HepG2 (cell line): ENCODE measurements around the gene NDRG3. TPM values are rescaled to one million over a fixed set of nuclear protein-coding genes. Genes with fewer than 3 reads are reported as not detected.

Experiments
- ARNT2 ChIP-seq: sonication (generic); formaldehyde crosslinking; IDR thresholded peaks from 2 replicates; pipeline ENCODE4 v1.8.0; 2022; ENCODE audit warnings: mild to moderate bottlenecking, low read depth, missing genetic modification reagents, moderate library complexity
- ATF5 ChIP-seq: sonication (generic); formaldehyde crosslinking; IDR thresholded peaks from 2 replicates; pipeline ENCODE4 v1.4.0; 2020; ENCODE audit warnings: mild to moderate bottlenecking, low read depth, missing genetic modification reagents
- CENPBD1 ChIP-seq: sonication (generic); formaldehyde crosslinking; IDR thresholded peaks from 2 replicates; pipeline ENCODE4 v1.8.0; 2022; ENCODE audit warnings: missing genetic modification reagents, low read depth, mild to moderate bottlenecking, borderline replicate concordance
- FOXO4 ChIP-seq: sonication (generic); formaldehyde crosslinking; conservative IDR thresholded peaks from 2 replicates; pipeline ENCODE4 v1.8.1; 2023; ENCODE audit warnings: missing genetic modification reagents
- HCFC1 ChIP-seq: fragments of 150-350 bp; IDR thresholded peaks from 2 replicates; pipeline ENCODE4 v1.6.1; 2014; ENCODE audit warnings: low read depth, low read length
- HOXA5 ChIP-seq: sonication (generic); formaldehyde crosslinking; IDR thresholded peaks from 2 replicates; pipeline ENCODE4 v1.4.0; 2020; ENCODE audit warnings: missing genetic modification reagents
- KDM4B ChIP-seq: sonication (generic); formaldehyde crosslinking; IDR thresholded peaks from 2 replicates; pipeline ENCODE4 v1.4.0; 2020; ENCODE audit warnings: missing genetic modification reagents
- KDM6A ChIP-seq: IDR thresholded peaks from 2 replicates; pipeline ENCODE4 v1.6.1; 2016; ENCODE audit warnings: low read depth
- MAF1 ChIP-seq: sonication (generic); formaldehyde crosslinking; IDR thresholded peaks from 2 replicates; pipeline ENCODE4 v1.5.0; 2020; ENCODE audit warnings: missing genetic modification reagents, borderline replicate concordance
- MAFG ChIP-seq: sonication (generic); formaldehyde crosslinking; IDR thresholded peaks from 2 replicates; pipeline ENCODE4 v1.5.1; 2020; ENCODE audit warnings: mild to moderate bottlenecking, missing genetic modification reagents
- MED1 ChIP-seq: sonication (generic); formaldehyde crosslinking; IDR thresholded peaks from 2 replicates; pipeline ENCODE4 v1.4.0; 2020; ENCODE audit warnings: missing genetic modification reagents
- MYC ChIP-seq: sonication (generic); formaldehyde crosslinking; IDR thresholded peaks from 2 replicates; pipeline ENCODE4 v1.9.0; 2021; ENCODE audit warnings: missing genetic modification reagents, borderline replicate concordance
- NONO ChIP-seq, 2 experiments: fragments of 450-650 bp in 1 of 2; sonication (generic) in 1 of 2; formaldehyde crosslinking in 1 of 2; IDR thresholded peaks in 1 of 2; conservative IDR thresholded peaks in 1 of 2; 2 replicates each; pipeline versions ENCODE4 v1.6.1 to v1.8.0; 2017 to 2022; ENCODE audit warnings: mild to moderate bottlenecking in 1 of 2, missing genetic modification reagents in 1 of 2, moderate library complexity in 1 of 2
- POLR2A ChIP-seq, 2 experiments: IDR thresholded peaks; 2 replicates each; pipeline ENCODE4 v1.6.1; 2011; ENCODE audit warnings: low read depth in 2 of 2, low read length in 2 of 2, mild to moderate bottlenecking in 1 of 2, moderate library complexity in 1 of 2; ENCODE audit not compliant: insufficient read depth in 1 of 2
- PPARG ChIP-seq: conservative IDR thresholded peaks from 2 replicates; pipeline ENCODE4 v1.6.1; 2016; ENCODE audit warnings: missing biosample characterization, missing genetic modification reagents
- RBFOX2 ChIP-seq: fragments of 200-400 bp; formaldehyde crosslinking; IDR thresholded peaks from 2 replicates; pipeline ENCODE4 v1.6.1; 2017; ENCODE audit warnings: low read depth, mild to moderate bottlenecking, low read length
- RXRB ChIP-seq: IDR thresholded peaks from 2 replicates; pipeline ENCODE4 v1.6.1; 2016; ENCODE audit warnings: borderline replicate concordance, missing genetic modification reagents, missing compliant biosample characterization
- TMF1 ChIP-seq: sonication (generic); formaldehyde crosslinking; IDR thresholded peaks from 2 replicates; pipeline ENCODE4 v1.8.1; 2022; ENCODE audit warnings: low read depth, missing genetic modification reagents
- U2AF1 ChIP-seq: fragments of 200-400 bp; formaldehyde crosslinking; optimal IDR thresholded peaks from 2 replicates; pipeline ENCODE3; 2017; ENCODE audit warnings: mild to moderate bottlenecking, low read depth, low read length
- ZMYM2 ChIP-seq: sonication (generic); formaldehyde crosslinking; IDR thresholded peaks from 2 replicates; pipeline ENCODE4 v1.8.0; 2022; ENCODE audit warnings: mild to moderate bottlenecking, missing genetic modification reagents
- ZNF10 ChIP-seq: sonication (generic); formaldehyde crosslinking; IDR thresholded peaks from 2 replicates; pipeline ENCODE4 v1.4.0; 2020; ENCODE audit warnings: mild to moderate bottlenecking, low read depth, missing genetic modification reagents, borderline replicate concordance
- ZNF160 ChIP-seq: sonication (generic); formaldehyde crosslinking; IDR thresholded peaks from 2 replicates; pipeline ENCODE4 v1.8.0; 2022; ENCODE audit warnings: mild to moderate bottlenecking, inconsistent platforms, missing genetic modification reagents
- ZNF296 ChIP-seq: sonication (generic); formaldehyde crosslinking; conservative IDR thresholded peaks from 2 replicates; pipeline ENCODE4 v1.5.0; 2020; ENCODE audit warnings: mild to moderate bottlenecking, missing genetic modification reagents
- ZNF552 ChIP-seq: sonication (generic); formaldehyde crosslinking; IDR thresholded peaks from 2 replicates; pipeline ENCODE4 v1.9.0; 2022; ENCODE audit warnings: missing genetic modification reagents, mild to moderate bottlenecking, borderline replicate concordance
- ZNF83 ChIP-seq: sonication (generic); formaldehyde crosslinking; IDR thresholded peaks from 2 replicates; pipeline ENCODE4 v1.4.0; 2020; ENCODE audit warnings: missing genetic modification reagents, mild to moderate bottlenecking, borderline replicate concordance
- ZZZ3 ChIP-seq: sonication (generic); formaldehyde crosslinking; IDR thresholded peaks from 2 replicates; pipeline ENCODE4 v1.4.0; 2020; ENCODE audit warnings: missing genetic modification reagents, mild to moderate bottlenecking, borderline replicate concordance
- polyA plus RNA-seq, 8 experiments: library from polyadenylated mRNA; depleted of rRNA in 3 of 8; stranded (reverse) in 7 of 8; unstranded in 1 of 8; fragments of >200 nt; fragmentation: Illumina TruSeq in 4 of 8; extraction: Trizol in 4 of 8; gene quantifications; 2 replicates each; pipeline versions ENCODE4 v1.2.1 to v1.2.3, GENCODE V29; 2011 to 2016; ENCODE audit warnings: low read depth in 4 of 8, missing spikeins in 1 of 8, mixed read lengths in 1 of 8; ENCODE audit not compliant: insufficient read depth in 1 of 8
- total RNA-seq, 5 experiments: library from RNA; depleted of rRNA; stranded (reverse); fragments of >200 nt; fragmentation: Illumina TruSeq; extraction: Trizol; gene quantifications; 2 replicates each; pipeline ENCODE4 v1.2.3, GENCODE V29; 2016; ENCODE audit warnings: low read depth in 1 of 5
- TF ChIP-seq, protein P1 (sequence below): sonication (generic); formaldehyde crosslinking; IDR thresholded peaks from 2 replicates; pipeline ENCODE4 v1.5.1; 2020; ENCODE audit warnings: missing genetic modification reagents, mild to moderate bottlenecking, borderline replicate concordance

NDRG3 gene
- total and polyA plus RNA-seq, 2 of the 13 experiments (the other 11 are each of a cell fraction or from before 2014, with no cell fraction given) = 36.0 to 40.5 TPM

DNA sequence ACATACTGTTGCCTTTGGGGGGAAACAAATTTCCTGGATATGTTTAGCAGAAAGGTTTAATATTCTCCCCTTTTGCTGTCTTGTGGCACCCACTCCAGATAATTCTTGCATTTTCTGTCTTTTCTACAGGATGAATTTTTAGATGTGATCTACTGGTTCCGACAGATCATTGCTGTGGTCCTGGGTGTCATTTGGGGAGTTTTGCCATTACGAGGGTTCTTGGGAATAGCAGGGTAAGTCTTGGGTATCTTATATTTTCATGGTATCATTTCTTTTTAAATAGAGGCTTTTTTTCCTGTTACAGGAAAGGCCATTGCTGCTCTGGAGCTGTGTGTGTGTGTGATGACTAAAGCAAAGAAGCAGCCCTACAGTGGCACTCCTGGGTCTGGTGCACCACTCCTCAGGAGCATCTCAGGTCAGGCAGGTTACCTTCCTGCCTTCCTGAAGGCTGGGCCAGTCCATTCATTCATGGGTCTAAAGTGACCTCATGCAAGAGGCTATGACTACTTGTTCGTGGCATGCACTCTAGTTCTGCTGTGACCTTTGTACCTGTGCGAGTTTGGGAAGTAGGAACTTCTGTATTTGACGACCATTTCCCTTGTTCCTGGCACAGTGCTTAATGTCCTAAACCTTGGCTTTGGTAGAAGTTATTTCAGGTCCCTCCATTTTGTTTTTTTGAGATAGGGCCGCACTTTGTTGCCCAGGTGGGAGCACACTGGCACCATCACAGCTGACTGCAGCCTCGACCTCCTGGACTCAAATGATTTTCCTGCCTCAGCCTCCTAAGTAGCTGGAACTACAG lies 138.1 kb downstream of the NDRG3 start (continued):
- TF ChIP-seq NONO (IDR thresholded peaks at IDR 0.05) = no peak
- no peak for TF ChIP-seq NONO (CRISPR knock-in tag; conservative IDR thresholded peaks at IDR 0.05)
- no peak for TF ChIP-seq FOXO4
- TF ChIP-seq ATF5 (CRISPR knock-in tag) = no peak
- no peak for TF ChIP-seq ZNF83 (CRISPR knock-in tag)
- peak; percentile 59 for TF ChIP-seq MED1 (CRISPR knock-in tag)
- TF ChIP-seq CENPBD1 (CRISPR knock-in tag) = no peak
- TF ChIP-seq ZMYM2 (CRISPR knock-in tag) = no peak
- TF ChIP-seq MYC = no peak; the same call in 1 of the 2 replicates
- no peak for TF ChIP-seq ZNF296 (CRISPR knock-in tag)
- no peak for TF ChIP-seq ZNF10 (CRISPR knock-in tag)
- no peak for TF ChIP-seq HCFC1
- TF ChIP-seq ZNF552 = no peak
- TF ChIP-seq PPARG (CRISPR knock-in tag) = 0 out of 2 replicates have a peak, but pooled peaks have one; percentile 55
- no peak for TF ChIP-seq TMF1 (CRISPR knock-in tag)
- peak; percentile 86; the same call in 1 of the 2 replicates for TF ChIP-seq KDM4B
- TF ChIP-seq, protein P1, sequence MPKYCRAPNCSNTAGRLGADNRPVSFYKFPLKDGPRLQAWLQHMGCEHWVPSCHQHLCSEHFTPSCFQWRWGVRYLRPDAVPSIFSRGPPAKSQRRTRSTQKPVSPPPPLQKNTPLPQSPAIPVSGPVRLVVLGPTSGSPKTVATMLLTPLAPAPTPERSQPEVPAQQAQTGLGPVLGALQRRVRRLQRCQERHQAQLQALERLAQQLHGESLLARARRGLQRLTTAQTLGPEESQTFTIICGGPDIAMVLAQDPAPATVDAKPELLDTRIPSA = no peak
- TF ChIP-seq ZZZ3 (CRISPR knock-in tag) = no peak
- TF ChIP-seq U2AF1 = no peak
- no peak for TF ChIP-seq MAF1
- no peak for TF ChIP-seq HOXA5 (CRISPR knock-in tag)
- TF ChIP-seq ZNF160 (CRISPR knock-in tag) = no peak
- TF ChIP-seq RBFOX2 = 0 out of 2 replicates have a peak, but pooled peaks have one; percentile 6
- peak; percentile 95 for TF ChIP-seq RXRB (CRISPR knock-in tag)
- peak in 1 of 2 experiments; percentile 92; a peak in 2 of 4 replicates for TF ChIP-seq POLR2A (IDR thresholded peaks at IDR 0.05; ENCODE audit: insufficient read depth in 1 of 2, low read depth in 2 of 2, low read length in 2 of 2)
- peak; percentile 86 for TF ChIP-seq KDM6A
- 0 out of 2 replicates have a peak, but pooled peaks have one; percentile 36 for TF ChIP-seq ARNT2 (CRISPR knock-in tag)
- TF ChIP-seq MAFG (CRISPR knock-in tag) = no peak
